ENCODE data around the gene ACSM6. TPM values are rescaled to one million over a fixed set of nuclear protein-coding genes. Genes with fewer than 3 reads are reported as not detected.

ACSM6 gene
- total RNA-seq, 1 experiment from 2014 or later, result not detected

DNA sequence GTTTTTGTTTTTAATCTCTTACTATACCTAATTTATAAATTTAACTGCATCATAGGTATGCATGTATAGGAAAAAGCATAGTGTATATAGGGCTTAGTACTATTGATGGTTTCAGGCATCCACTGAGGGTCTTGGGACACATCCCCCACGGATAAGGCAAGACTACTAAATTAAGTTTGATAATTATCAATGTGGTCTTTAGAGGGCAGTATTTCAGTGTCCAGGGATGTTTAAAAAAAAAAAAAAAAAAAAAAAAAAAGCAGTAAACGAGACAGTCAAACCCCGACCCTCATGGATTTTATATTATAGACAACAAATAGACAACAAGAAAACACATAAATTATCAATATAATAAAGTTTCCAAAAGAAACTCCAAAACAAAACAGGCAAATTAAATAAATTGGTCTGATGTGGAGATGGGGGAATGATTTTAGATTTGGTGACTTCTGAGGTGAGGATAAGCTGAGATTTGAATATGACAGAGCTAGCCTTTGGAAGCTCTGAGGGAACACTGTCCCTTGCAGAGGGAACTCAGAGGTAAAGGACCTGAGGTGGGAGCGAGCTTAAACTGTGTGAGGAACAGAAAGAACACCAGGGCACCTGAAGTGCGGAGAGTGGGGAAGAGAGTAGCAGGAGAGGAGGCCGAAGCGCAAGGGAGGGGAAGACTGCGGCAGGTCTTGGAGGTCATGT lies 14.8 kb downstream of the ACSM6 start:
- Histone ChIP-seq H2BK15ac (ENCODE audit: low read depth, low read length) (no peak overlapping the region), H3T11ph (ENCODE audit: low read length) (no peak overlapping the region), H3K79me1 (ENCODE audit: insufficient read depth, low read depth, low read length, poor library complexity, severe bottlenecking) (no peaks in the 10 kb centered on the region), H2BK20ac (ENCODE audit: low read depth, low read length, poor library complexity, severe bottlenecking) (no peak overlapping the region), H3K4me1 (ENCODE audit: insufficient read depth, low read length) (peaks cover 3% of the 10 kb centered on the region; the same call in 1 of the 2 replicates), H2BK12ac (ENCODE audit: insufficient read length, low read depth, low read length) (no peak overlapping the region), H3K56ac (ENCODE audit: insufficient read length, low read depth, low read length) (no peak overlapping the region), H3K18ac (ENCODE audit: insufficient read length, low read depth, low read length) (no peak overlapping the region), H3K79me2 (ENCODE audit: insufficient read depth, low read length) (no peaks in the 10 kb centered on the region), H3K9me3 (ENCODE audit: control insufficient read depth, low read depth, low read length) (no peaks in the 10 kb centered on the region), H3K23ac (ENCODE audit: insufficient read length, low read depth, low read length) (no peak overlapping the region), H3K27me3 (ENCODE audit: insufficient read depth, low read length) (no peaks in the 10 kb centered on the region), H2BK120ac (ENCODE audit: low read depth, low read length, poor library complexity, severe bottlenecking) (no peak overlapping the region), H2BK5ac (ENCODE audit: insufficient read length, low read length) (no peak overlapping the region), H4K8ac (replicated peaks; ENCODE audit: insufficient read length, low read depth, low read length) (no peak overlapping the region), H4K91ac (ENCODE audit: insufficient read length, low read depth, low read length) (no peak overlapping the region), H3K14ac (ENCODE audit: insufficient read depth, low read length) (no peak overlapping the region), H2AFZ (ENCODE audit: low read length) (no peak overlapping the region), H4K5ac (ENCODE audit: insufficient read length, low read depth, low read length) (no peak overlapping the region), H3K23me2 (ENCODE audit: insufficient read length, low read depth, low read length, poor library complexity, severe bottlenecking) (no peaks in the 10 kb centered on the region), H3K4ac (ENCODE audit: low read depth, low read length) (no peak overlapping the region), H2AK5ac (ENCODE audit: insufficient read length, low read length) (no peak overlapping the region), H3K4me2 (ENCODE audit: insufficient read depth, insufficient read length, low read length) (no peak overlapping the region), H3K27ac (ENCODE audit: insufficient read length, low read depth, low read length) (no peak overlapping the region), H4K20me1 (ENCODE audit: control insufficient read depth, insufficient read depth, insufficient read length) (no peaks in the 10 kb centered on the region), H3K9ac (ENCODE audit: extremely low read depth, insufficient read length, low read length) (peak overlapping the region; percentile 12)
- H3K4me3 Mint-ChIP-seq, result no peak overlapping the region
- H3K9me3 Mint-ChIP-seq, result peaks cover 3 to 8% of the 10 kb centered on the region in 2 experiments; a peak in 3 of 5 replicates
- whole genome bisulfite sequencing (ENCODE audit: extremely low coverage, insufficient read length, low lambda C conversion rate), result no CpG with 5 or more reads among the region's 8 CpGs
- H3K27ac Mint-ChIP-seq, result peak overlapping the region; percentile 28 to 97 (median 92); a peak in 5 of 7 replicates
- TF ChIP-seq, protein P1, sequence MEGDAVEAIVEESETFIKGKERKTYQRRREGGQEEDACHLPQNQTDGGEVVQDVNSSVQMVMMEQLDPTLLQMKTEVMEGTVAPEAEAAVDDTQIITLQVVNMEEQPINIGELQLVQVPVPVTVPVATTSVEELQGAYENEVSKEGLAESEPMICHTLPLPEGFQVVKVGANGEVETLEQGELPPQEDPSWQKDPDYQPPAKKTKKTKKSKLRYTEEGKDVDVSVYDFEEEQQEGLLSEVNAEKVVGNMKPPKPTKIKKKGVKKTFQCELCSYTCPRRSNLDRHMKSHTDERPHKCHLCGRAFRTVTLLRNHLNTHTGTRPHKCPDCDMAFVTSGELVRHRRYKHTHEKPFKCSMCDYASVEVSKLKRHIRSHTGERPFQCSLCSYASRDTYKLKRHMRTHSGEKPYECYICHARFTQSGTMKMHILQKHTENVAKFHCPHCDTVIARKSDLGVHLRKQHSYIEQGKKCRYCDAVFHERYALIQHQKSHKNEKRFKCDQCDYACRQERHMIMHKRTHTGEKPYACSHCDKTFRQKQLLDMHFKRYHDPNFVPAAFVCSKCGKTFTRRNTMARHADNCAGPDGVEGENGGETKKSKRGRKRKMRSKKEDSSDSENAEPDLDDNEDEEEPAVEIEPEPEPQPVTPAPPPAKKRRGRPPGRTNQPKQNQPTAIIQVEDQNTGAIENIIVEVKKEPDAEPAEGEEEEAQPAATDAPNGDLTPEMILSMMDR (conservative IDR thresholded peaks at IDR 0.05), result peak; percentile 57
- peaks cover 1 to 22% (median 15%) of the 10 kb centered on the region in 3 experiments; a peak in 4 of 7 replicates for H3K36me3 Mint-ChIP-seq (ENCODE audit: insufficient read depth in 1 of 3, low read depth in 3 of 3)
- no peaks in the 10 kb centered on the region for H3K27me3 Mint-ChIP-seq (ENCODE audit: low read depth)
- peak; percentile 42 for DNase-seq
- H3K4me1 Mint-ChIP-seq, result peaks cover 16 to 21% of the 10 kb centered on the region in 2 experiments
